Mucosa of descending colon (tissue), 3 donors: ENCODE results near the gene ABCB11. TPM values are rescaled to one million over a fixed set of nuclear protein-coding genes. Genes with fewer than 3 reads are reported as not detected.

Source experiments
- ATAC-seq: fragments of 200-7000 bp; cut with Tn5 transposase; one replicate; pipeline ENCODE4 v1.9.1; 2020; ENCODE audit warnings: mild to moderate bottlenecking, moderate library complexity
- DNase-seq, 3 donors: peaks; one replicate each; pipeline ENCODE4 v3.0.0-alpha.2; 2020
- H3K36me3 ChIP-seq: fragments of 200-600 bp; one replicate; pipeline ENCODE4 v1.8.0; 2021; ENCODE audit warnings: low read depth, mild to moderate bottlenecking
- H3K4me1 ChIP-seq: fragments of 200-600 bp; one replicate; pipeline ENCODE4 v1.8.0; 2021; ENCODE audit warnings: low read depth, mild to moderate bottlenecking
- H3K4me3 ChIP-seq: fragments of 200-600 bp; one replicate; pipeline ENCODE4 v1.8.0; 2021; ENCODE audit warnings: mild to moderate bottlenecking
- H3K9me3 ChIP-seq: fragments of 200-600 bp; one replicate; pipeline ENCODE4 v1.8.0; 2021; ENCODE audit warnings: mild to moderate bottlenecking
- intact Hi-C, 2 donors: fragments of 100-400 bp; cut with DNase I in 1 of 2; cut with micrococcal nuclease in 1 of 2; formaldehyde crosslinking; loops; one replicate each; pipeline versions ENCODE4 v1.11.0 to v1.11.1; 2022; cut with DNase I, micrococcal nuclease
- total RNA-seq, 3 donors: library from RNA; stranded (reverse); fragmentation: NEBNext Ultra II Directional in 2 of 3; extraction: Animal tissue kit (Norgen Biotek cat#: 25700) in 2 of 3; gene quantifications; one replicate each; pipeline versions ENCODE4 v1.2.1 to v1.2.4, GENCODE V29; 2021 to 2023
- TF ChIP-seq, protein P1 (sequence below): fragments of 200-600 bp; IDR thresholded peaks from one replicate; pipeline ENCODE4 v1.8.0; 2022; ENCODE audit warnings: antibody characterized with exemption, mild to moderate bottlenecking
- donor health status: DM: no; HTN: no; CAD: no; lungs with moderate emphysema.
- donor health status: DM: no; HTN: no; CAD: no.
- donor health status: DM: no; HTN: yes; CAD: no.

ABCB11 gene
- total RNA-seq, 3 donors from 2014 or later: 1.2 to 21.7 (median 4.6) TPM

DNA sequence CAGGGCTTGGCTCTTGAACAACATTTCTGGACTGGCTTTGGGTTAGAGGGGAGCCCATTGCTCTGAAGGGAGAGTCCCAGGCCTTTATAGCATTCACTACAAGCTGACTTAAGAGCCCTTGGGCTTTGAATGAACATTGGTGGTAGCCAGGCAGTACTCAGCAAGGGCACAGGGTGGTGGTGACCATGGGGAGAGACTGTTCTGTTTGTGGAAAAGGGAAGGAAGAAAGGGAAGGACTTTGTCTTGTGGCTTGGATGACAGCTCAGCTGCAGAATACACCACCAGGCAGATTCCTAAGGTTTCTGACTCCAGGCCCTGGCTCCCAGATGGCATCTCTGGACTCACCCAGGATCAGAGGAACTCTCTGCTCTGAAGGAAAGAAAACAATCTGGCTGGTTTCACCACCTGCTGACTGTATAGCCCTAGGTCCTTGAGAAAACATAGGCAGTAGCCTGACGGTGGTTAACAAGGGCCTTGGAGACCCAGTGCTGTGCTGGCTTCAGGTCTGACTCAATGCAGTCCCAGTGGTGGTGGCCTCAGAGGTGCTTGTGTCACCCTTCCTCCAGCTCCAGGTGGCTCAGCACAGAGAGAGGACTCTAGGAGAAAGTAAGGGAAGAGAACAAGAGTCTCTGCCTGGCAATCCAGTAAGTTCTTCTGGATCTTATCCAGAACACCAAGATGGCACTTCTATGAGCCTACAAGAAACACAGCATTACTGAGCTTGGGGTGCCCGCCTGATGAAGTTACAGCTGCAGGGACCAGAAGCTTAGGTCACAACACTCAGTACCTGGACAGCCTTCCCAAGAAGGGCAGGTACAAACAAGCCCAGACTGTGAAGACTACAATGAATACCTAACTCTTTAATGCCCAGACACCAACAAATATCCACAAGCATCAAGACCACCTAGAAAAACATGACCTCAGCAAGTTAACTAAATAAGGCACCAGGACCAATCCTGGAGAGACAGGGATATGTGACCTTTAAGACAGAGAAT lies 16.4 kb upstream of the ABCB11 start:
- no peak for DNase-seq
- no peaks in the 10 kb centered on the region for H3K4me1 ChIP-seq

GRCh38 chr2:169046440-169047151 lies 15.5 kb upstream of the ABCB11 start:
- intact Hi-C loops: no loop called here
- Histone ChIP-seq H3K4me3 (no peak overlapping the region), H3K9me3 (peaks cover 16% of the 10 kb centered on the region), H3K4me1 (no peaks in the 10 kb centered on the region), H3K36me3 (no peaks in the 10 kb centered on the region)
- TF ChIP-seq, protein P1, sequence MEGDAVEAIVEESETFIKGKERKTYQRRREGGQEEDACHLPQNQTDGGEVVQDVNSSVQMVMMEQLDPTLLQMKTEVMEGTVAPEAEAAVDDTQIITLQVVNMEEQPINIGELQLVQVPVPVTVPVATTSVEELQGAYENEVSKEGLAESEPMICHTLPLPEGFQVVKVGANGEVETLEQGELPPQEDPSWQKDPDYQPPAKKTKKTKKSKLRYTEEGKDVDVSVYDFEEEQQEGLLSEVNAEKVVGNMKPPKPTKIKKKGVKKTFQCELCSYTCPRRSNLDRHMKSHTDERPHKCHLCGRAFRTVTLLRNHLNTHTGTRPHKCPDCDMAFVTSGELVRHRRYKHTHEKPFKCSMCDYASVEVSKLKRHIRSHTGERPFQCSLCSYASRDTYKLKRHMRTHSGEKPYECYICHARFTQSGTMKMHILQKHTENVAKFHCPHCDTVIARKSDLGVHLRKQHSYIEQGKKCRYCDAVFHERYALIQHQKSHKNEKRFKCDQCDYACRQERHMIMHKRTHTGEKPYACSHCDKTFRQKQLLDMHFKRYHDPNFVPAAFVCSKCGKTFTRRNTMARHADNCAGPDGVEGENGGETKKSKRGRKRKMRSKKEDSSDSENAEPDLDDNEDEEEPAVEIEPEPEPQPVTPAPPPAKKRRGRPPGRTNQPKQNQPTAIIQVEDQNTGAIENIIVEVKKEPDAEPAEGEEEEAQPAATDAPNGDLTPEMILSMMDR: no peak
- ATAC-seq (peak; percentile 98), DNase-seq (peak; percentile 79 to 87 (median 79))

More for the DNA sequence above, 16.4 kb upstream of the ABCB11 start:
- no peaks in the 10 kb centered on the region for H3K36me3 ChIP-seq
- ATAC-seq: peak; percentile 27
- TF ChIP-seq, protein P1: no peak
- H3K4me3 ChIP-seq: no peak overlapping the region
- peaks cover 13% of the 10 kb centered on the region for H3K9me3 ChIP-seq
- intact Hi-C loops: no loop called here

- Histone ChIP-seq H3K4me1 (no peaks in the 10 kb centered on the region), H3K9me3 (peaks cover 16% of the 10 kb centered on the region), H3K36me3 (no peaks in the 10 kb centered on the region), H3K4me3 (no peak overlapping the region)
- TF ChIP-seq, protein P1: no peak
- no peak for ATAC-seq
- no peak for DNase-seq
- intact Hi-C loops: no loop called here
Observed at GRCh38 chr2:169042856-169043255, 11.7 kb upstream of the ABCB11 start.

DNA sequence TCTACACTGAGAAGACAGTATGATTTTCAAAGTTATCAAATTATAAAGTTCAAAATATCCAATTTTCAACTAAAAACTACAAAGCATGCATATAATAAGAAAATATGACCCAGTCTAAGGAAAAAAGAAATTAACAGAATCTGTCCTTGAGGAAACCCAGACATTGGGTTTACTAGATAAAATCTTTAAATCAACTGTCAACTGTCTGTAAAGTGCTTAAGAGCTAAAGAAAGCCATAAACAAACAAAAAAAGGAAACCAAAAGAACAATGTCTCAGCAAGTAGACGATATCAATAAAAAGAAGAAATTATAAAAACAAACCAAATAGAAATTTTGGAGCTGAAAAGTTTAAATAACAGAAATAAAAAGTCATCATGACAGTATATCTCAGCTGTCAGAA lies 10.5 kb upstream of the ABCB11 start:
- DNase-seq: no peak

GRCh38 chr2:169039702-169040101 lies 8.6 kb upstream of the ABCB11 start:
- Histone ChIP-seq H3K36me3 (no peaks in the 10 kb centered on the region), H3K4me1 (peaks cover 2% of the 10 kb centered on the region), H3K9me3 (peaks cover 16% of the 10 kb centered on the region), H3K4me3 (no peak overlapping the region)
- TF ChIP-seq, protein P1: no peak
- DNase-seq: no peak
- ATAC-seq: no peak
- intact Hi-C loops: no loop called here

More for the DNA sequence above, 10.5 kb upstream of the ABCB11 start:
- no peak for ATAC-seq
- no peaks in the 10 kb centered on the region for H3K4me1 ChIP-seq
- intact Hi-C loops: no loop called here
- TF ChIP-seq, protein P1: no peak
- H3K36me3 ChIP-seq: no peaks in the 10 kb centered on the region
- H3K9me3 ChIP-seq: peaks cover 16% of the 10 kb centered on the region
- no peak overlapping the region for H3K4me3 ChIP-seq
